Measurements from ENCODE around the gene KIF14.

DNA sequence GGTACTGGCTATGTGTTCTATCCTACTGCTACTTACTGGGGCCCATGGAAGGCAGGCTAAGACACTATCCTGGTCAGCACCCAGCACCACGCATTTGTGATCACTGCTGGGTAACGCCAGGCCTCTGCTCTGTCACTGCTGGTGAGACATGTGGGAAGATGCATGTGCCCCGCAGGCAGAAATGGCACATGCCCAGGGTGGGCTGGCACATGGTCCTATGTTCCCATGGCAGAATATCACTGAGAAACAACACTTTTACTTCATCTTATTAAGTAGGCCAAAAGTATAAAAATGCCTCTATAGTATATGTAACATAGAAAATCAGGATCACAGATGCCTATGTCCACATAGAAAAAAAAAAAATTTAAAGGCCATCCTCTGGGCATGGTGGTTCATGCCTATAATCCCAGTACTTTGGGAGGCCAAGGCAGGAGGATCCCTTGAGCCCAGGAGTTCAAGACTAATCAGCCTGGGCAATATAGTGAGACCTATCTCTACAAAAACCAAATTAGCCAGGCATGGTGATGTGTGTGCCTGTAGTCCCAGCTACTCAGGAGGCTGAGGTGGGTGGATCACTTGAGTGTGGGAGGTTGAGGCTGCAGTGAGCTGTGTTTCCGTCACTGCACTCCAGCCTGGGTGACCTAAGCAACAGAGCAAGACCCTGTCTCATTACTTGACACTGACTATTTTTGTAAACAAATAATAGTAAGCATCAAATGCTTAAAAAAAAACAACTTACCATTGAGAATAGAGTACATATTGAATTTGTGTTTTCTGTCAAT lies 37.7 kb upstream of the KIF14 start:
- no peak for TF ChIP-seq POLR2A (IDR thresholded peaks at IDR 0.05; ENCODE audit: extremely low read depth, insufficient read length)
- no peak for TF ChIP-seq CTCF (IDR thresholded peaks at IDR 0.05; ENCODE audit: low read depth, low read length)
- TF ChIP-seq, protein P1, sequence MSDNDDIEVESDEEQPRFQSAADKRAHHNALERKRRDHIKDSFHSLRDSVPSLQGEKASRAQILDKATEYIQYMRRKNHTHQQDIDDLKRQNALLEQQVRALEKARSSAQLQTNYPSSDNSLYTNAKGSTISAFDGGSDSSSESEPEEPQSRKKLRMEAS (IDR thresholded peaks at IDR 0.05; ENCODE audit: low read depth, low read length) = no peak
